Cardiac fibroblast (primary cell): ENCODE measurements around the gene TRIOBP.

Experiments used
- DNase-seq, 2 donors: peaks; one replicate each; pipeline versions ENCODE4 v3.0.0 to v3.0.0-alpha.2; 2010; ENCODE audit warnings: low read depth in 2 of 2
- H3K4me3 ChIP-seq, 2 donors: replicated peaks in 1 of 2; 1 replicate in 1 of 2; 2 replicates in 1 of 2; pipeline ENCODE4 v1.5.1; 2011; ENCODE audit warnings: low read depth in 2 of 2, low read length in 2 of 2, mild to moderate bottlenecking in 2 of 2, moderate library complexity in 1 of 2
- TF ChIP-seq, protein P1 (sequence below): IDR thresholded peaks from one replicate; pipeline ENCODE4 v1.5.1; 2011; ENCODE audit warnings: low read depth, mild to moderate bottlenecking, low read length, inconsistent platforms

Gene TRIOBP

DNA sequence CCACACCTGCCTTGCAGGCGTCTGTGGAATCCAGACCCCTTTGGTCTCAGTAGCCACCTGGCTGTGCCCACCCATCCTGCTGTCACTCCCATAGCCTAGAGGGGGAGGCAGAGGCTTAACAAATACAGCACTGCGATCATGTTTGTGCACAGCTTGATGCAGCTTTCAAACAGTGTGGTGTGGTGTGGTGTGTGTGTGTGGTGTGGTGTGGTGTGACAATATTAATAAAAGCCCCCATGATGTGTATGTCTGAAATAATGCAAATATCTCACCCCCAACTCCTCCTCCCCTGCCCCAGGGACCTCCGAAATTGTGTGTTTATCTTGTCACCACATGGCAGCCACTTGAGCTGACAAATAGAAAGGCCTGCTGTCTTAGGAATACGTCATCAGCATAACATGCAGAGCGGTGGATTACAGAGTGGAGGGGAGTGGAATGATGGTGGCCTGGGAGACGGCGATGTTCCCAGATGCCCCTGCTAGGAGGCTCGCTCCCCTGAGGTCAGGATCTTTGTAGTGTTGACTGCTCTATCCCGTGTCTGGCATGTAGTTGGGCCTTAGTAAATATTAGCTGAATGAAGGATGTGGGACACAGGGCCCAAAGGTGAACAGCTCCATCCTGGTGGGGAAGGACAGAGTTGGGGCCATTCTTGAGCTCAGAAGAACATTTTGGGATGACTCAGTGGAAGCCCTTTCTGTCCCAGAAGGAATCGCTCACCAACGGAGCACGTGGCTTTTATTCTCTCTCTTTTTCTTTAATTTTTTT is 35.5 kb upstream of the TRIOBP start:
- peak; percentile 70 to 83 for DNase-seq
- TF ChIP-seq, protein P1, sequence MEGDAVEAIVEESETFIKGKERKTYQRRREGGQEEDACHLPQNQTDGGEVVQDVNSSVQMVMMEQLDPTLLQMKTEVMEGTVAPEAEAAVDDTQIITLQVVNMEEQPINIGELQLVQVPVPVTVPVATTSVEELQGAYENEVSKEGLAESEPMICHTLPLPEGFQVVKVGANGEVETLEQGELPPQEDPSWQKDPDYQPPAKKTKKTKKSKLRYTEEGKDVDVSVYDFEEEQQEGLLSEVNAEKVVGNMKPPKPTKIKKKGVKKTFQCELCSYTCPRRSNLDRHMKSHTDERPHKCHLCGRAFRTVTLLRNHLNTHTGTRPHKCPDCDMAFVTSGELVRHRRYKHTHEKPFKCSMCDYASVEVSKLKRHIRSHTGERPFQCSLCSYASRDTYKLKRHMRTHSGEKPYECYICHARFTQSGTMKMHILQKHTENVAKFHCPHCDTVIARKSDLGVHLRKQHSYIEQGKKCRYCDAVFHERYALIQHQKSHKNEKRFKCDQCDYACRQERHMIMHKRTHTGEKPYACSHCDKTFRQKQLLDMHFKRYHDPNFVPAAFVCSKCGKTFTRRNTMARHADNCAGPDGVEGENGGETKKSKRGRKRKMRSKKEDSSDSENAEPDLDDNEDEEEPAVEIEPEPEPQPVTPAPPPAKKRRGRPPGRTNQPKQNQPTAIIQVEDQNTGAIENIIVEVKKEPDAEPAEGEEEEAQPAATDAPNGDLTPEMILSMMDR: peak; percentile 49
- H3K4me3 ChIP-seq: no peak overlapping the region

DNA sequence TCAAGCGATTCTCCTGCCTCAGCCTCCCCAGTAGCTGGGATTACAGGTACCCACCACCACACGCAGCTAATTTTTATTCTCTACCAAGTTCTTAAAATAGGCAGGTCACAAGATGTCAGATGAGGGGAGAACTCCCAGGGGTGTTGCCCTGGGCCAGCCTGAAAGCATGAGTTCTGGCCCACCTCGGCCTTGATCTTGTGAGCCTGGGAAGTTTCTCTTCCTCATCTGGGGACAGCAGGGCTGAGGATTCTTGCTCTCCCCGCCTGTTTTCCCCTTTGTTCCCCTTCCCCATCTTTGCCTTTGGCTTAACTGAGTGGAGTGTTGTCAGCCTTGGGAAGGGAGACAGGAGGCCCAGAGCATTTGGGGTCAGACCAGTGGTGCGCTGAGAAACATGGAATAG is 34.8 kb upstream of the TRIOBP start:
- H3K4me3 ChIP-seq: no peak overlapping the region
- TF ChIP-seq, protein P1: no peak
- no peak for DNase-seq

DNA sequence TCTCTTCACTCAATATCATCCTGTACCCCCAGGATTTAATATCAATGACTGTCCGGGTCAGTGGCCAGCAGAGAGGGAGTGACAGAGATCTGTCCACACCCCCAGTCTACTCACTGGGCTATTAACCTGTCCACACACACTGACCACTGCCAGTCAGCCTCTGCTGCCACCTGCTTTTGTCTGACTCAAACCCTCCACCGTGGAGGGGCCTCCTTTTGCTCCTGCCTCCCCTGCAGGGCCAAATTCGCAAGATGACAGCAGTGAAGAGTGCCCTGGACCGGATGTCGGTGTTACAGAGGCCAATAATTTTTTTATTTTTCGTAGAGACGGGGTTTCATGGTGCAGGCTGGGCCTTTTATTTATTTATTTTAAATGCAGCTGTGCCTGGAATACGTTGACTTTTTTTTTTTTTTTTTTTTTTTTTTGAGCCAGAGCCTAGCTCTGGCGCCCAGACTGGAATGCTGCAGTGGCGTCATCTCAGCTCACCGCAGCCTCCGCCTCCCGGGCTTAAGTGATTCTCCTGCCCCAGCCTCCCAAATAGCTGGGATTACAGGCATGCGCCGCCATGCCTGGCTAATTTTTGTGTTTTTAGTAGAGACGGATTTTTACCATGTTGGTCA is 33.2 kb upstream of the TRIOBP start:
- TF ChIP-seq, protein P1: no peak
- no peak overlapping the region for H3K4me3 ChIP-seq
- DNase-seq: no peak

DNA sequence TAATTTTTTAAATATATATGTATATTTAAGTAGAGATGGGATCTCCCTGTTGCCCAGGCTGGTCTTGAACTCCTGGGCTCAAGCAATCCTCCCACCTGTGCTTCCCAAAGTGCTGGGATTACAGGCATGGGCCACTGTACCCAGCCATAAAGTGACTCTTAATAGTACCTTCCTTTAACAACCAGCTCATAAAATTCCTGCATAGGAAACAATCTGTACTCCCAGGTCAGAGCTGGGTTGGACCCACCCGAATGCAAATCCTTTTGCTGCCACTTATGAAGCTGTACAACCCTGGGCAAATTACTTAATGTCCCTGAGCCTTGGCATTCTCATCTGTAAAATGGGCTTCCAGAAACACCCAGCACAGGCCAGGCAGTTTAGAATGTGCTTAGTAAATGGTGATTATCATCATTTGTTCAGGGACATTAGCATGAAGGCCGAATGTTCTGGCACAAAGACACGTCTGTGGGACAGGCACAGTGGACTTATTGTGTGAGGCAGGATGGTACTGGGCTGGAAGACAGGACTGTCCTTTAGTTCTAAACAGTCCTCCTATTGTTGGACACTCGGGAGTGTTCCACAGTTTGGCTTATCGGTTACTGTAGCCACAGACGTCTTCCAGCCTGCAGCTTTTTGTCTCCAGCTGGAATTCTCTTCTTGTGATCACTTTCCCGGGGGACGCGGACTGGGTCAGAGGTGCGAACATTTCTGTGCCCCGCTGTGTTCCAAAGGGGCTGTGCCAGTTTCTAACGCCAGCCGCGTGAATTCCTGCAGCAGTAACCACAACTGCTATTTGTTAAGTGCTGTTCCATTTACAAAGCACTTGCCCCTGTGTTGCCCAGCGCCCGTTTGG is 32.4 kb upstream of the TRIOBP start:
- peak in 1 of 2 donors; percentile 56 for DNase-seq
- no peak overlapping the region for H3K4me3 ChIP-seq
- TF ChIP-seq, protein P1: no peak

DNA sequence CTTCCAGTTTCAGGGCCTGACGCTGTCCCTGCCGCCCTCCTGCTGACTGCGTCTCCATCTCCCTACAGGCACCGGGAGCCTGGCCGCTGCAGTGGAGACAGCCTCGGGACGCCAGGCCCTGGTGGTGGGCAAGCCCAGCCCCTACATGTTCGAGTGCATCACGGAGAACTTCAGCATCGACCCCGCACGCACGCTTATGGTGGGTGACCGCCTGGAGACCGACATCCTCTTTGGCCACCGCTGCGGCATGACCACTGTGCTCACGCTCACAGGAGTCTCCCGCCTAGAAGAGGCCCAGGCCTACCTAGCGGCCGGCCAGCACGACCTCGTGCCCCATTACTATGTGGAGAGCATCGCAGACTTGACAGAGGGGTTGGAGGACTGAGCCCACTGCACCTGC is 31.4 kb upstream of the TRIOBP start:
- no peak overlapping the region for H3K4me3 ChIP-seq
- TF ChIP-seq, protein P1: no peak
- no peak for DNase-seq

DNA sequence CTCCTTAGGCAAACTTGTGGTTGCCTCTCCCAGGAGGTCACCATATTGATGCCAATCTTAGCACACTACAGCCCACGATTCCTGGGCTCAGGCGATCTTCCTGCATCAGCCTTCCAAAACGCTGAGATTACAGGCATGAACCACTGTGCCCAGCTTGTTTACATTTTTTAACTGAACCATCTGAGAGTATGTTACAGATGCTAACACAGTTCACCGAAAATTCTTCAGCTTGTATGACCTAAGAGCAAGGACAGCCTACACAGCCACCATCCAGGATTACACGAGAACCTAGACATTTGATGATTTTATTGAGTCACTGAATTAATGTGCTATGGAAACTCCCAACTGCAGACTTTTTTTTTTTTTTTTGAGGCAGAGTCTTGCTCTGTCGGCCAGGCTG is 27.3 kb upstream of the TRIOBP start:
- H3K4me3 ChIP-seq: no peak overlapping the region
- DNase-seq: no peak

More for the DNA sequence above, 27.3 kb upstream of the TRIOBP start:
- TF ChIP-seq, protein P1: no peak
